Kidney (tissue), 14 donors: ENCODE results near the gene JAK3. TPM values are rescaled to one million over a fixed set of nuclear protein-coding genes. Genes with fewer than 3 reads are reported as not detected.

ENCODE experiments used
- DNase-seq, 5 donors: peaks; one replicate each; pipeline ENCODE4 v3.0.0-alpha.2; 2013 to 2020
- FAIRE-seq: peaks from 2 replicates; lab custom pipeline; 2012; peaks lifted over from hg19 to GRCh38; lab: Jason Lieb, UNC
- H3K27ac ChIP-seq, 2 donors: one replicate each; pipeline ENCODE4 v1.7.0; 2013; ENCODE audit warnings: low read depth in 2 of 2, low read length in 2 of 2, inconsistent platforms in 1 of 2
- H3K27me3 ChIP-seq: one replicate; pipeline ENCODE4 v1.7.1; 2013; ENCODE audit warnings: low read length, inconsistent platforms; ENCODE audit not compliant: control insufficient read depth, insufficient read depth
- H3K36me3 ChIP-seq, 3 donors: one replicate each; pipeline versions ENCODE4 v1.7.0 to v1.7.1; 2013; ENCODE audit warnings: low read length in 3 of 3, control low read depth in 1 of 3, inconsistent platforms in 1 of 3; ENCODE audit not compliant: insufficient read depth in 3 of 3, control insufficient read depth in 2 of 3
- H3K4me1 ChIP-seq, 3 donors: one replicate each; pipeline versions ENCODE4 v1.7.0 to v1.7.1; 2013; ENCODE audit warnings: low read length in 3 of 3, inconsistent platforms in 1 of 3, low read depth in 1 of 3; ENCODE audit not compliant: control insufficient read depth in 2 of 3, insufficient read depth in 2 of 3
- H3K4me3 ChIP-seq, 3 donors: one replicate each; pipeline versions ENCODE4 v1.7.0 to v1.8.1; 2013; ENCODE audit warnings: low read length in 3 of 3, control low read depth in 1 of 3, inconsistent platforms in 1 of 3
- H3K9ac ChIP-seq, 3 donors: one replicate each; pipeline versions ENCODE4 v1.7.0 to v1.7.1; 2013; ENCODE audit warnings: low read length in 3 of 3, control low read depth in 1 of 3, inconsistent platforms in 1 of 3
- H3K9me3 ChIP-seq, 3 donors: one replicate each; pipeline versions ENCODE4 v1.7.0 to v1.7.1; 2013; ENCODE audit warnings: low read length in 3 of 3, control low read depth in 1 of 3, inconsistent platforms in 1 of 3; ENCODE audit not compliant: control insufficient read depth in 2 of 3, insufficient read depth in 1 of 3
- intact Hi-C: fragments of 100-400 bp; cut with DNase I; formaldehyde crosslinking; loops from one replicate; pipeline ENCODE4 v1.11.1; 2022
- polyA plus RNA-seq: library from polyadenylated mRNA; stranded (reverse); fragments of 350-450 nt; fragmentation: Illumina TruSeq; extraction: RNeasy Lipid Tissue Mini Kit (QIAGEN cat#74804); gene quantifications from one replicate; pipeline ENCODE4 v1.2.3, GENCODE V29; 2014; ENCODE audit warnings: low read depth, low replicate concordance; ENCODE audit not compliant: insufficient read depth
- total RNA-seq: library from RNA; stranded (reverse); fragmentation: NEBNext Ultra II Directional; extraction: Animal tissue kit (Norgen Biotek cat#: 25700); gene quantifications from one replicate; pipeline ENCODE4 v1.2.1, GENCODE V29; 2021
- TF ChIP-seq, protein P1 (sequence below): IDR thresholded peaks from 3 replicates; pipeline ENCODE4 v1.5.1; 2012; ENCODE audit warnings: mild to moderate bottlenecking, moderate library complexity, borderline replicate concordance; ENCODE audit not compliant: insufficient read depth; ENCODE audit errors: extremely low read depth
- donor health status: control.
- donor health status: control.
- donor health status: control.
- donor health status: control.
- donor health status: control.
- donor health status: DM: yes; HTN: yes; CAD: no.
- donor health status: Normal renal cell carcinoma (clear cell type).

The JAK3 gene
- total and polyA plus RNA-seq, 2 donors from 2014 or later: 3.5 to 30.8 TPM

- DNase-seq (no peak), FAIRE-seq (no peak)
- Histone ChIP-seq H3K4me1 (peaks cover 0 to 18% (median 0%) of the 10 kb centered on the region in 3 donors), H3K36me3 (peaks cover 0 to 31% (median 13%) of the 10 kb centered on the region in 3 donors), H3K9me3 (no peaks in the 10 kb centered on the region), H3K27ac (no peak overlapping the region), H3K4me3 (no peak overlapping the region), H3K9ac (no peak overlapping the region), H3K27me3 (no peaks in the 10 kb centered on the region)
- TF ChIP-seq, protein P1, sequence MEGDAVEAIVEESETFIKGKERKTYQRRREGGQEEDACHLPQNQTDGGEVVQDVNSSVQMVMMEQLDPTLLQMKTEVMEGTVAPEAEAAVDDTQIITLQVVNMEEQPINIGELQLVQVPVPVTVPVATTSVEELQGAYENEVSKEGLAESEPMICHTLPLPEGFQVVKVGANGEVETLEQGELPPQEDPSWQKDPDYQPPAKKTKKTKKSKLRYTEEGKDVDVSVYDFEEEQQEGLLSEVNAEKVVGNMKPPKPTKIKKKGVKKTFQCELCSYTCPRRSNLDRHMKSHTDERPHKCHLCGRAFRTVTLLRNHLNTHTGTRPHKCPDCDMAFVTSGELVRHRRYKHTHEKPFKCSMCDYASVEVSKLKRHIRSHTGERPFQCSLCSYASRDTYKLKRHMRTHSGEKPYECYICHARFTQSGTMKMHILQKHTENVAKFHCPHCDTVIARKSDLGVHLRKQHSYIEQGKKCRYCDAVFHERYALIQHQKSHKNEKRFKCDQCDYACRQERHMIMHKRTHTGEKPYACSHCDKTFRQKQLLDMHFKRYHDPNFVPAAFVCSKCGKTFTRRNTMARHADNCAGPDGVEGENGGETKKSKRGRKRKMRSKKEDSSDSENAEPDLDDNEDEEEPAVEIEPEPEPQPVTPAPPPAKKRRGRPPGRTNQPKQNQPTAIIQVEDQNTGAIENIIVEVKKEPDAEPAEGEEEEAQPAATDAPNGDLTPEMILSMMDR: no peak
- intact Hi-C loops: no loop called here
These were observed 14.0 kb upstream of the JAK3 start for GRCh38 chr19:17861542-17862402.

DNA sequence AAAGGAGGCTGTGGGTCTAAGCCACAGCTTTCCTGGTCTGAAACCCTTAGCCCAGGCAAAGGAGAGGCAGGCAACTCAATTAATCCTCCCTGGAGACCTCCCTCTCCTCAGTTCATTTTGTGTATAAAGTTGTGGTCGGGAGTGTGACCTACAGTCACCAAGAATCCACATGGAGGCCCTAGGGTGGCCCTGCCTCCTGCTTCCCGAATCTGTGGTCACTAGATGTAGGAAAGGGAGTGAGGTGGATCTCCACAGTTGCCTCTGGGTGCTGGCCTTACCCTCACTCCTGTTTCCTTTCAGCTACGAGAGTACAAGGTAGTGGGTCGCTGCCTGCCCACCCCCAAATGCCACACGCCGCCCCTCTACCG, 13.2 kb upstream of the JAK3 start:
- H3K9me3 ChIP-seq: no peaks in the 10 kb centered on the region
- no peak overlapping the region for H3K27ac ChIP-seq
- intact Hi-C loops: no loop called here
- peaks cover 0 to 18% (median 0%) of the 10 kb centered on the region in 3 donors for H3K4me1 ChIP-seq
- H3K9ac ChIP-seq: peak overlapping the region; percentile 85 to 98 (median 96)
- H3K36me3 ChIP-seq: peaks cover 0 to 31% (median 13%) of the 10 kb centered on the region in 3 donors
- DNase-seq: no peak
- no peaks in the 10 kb centered on the region for H3K27me3 ChIP-seq
- peak overlapping the region; percentile 93 to 99 (median 98) for H3K4me3 ChIP-seq
- FAIRE-seq: no peak
- TF ChIP-seq, protein P1: no peak

- intact Hi-C loops: no loop called here
- FAIRE-seq: no peak
These were observed 12.7 kb upstream of the JAK3 start for GRCh38 chr19:17860331-17860992.

More at GRCh38 chr19:17860331-17860992, 12.7 kb upstream of the JAK3 start:
- Histone ChIP-seq H3K36me3 (peaks cover 0 to 26% (median 13%) of the 10 kb centered on the region in 3 donors), H3K9me3 (no peaks in the 10 kb centered on the region), H3K27me3 (no peaks in the 10 kb centered on the region), H3K27ac (peak overlapping the region; percentile 75 to 88), H3K4me3 (peak overlapping the region; percentile 93 to 99 (median 98)), H3K9ac (peak overlapping the region; percentile 85 to 98 (median 96)), H3K4me1 (peaks cover 0 to 18% (median 0%) of the 10 kb centered on the region in 3 donors)
- TF ChIP-seq, protein P1: no peak
- DNase-seq: no peak
